Pancreas (tissue), 8 donors: ENCODE results near the gene UBE2L6. TPM values are rescaled to one million over a fixed set of nuclear protein-coding genes. Genes with fewer than 3 reads are reported as not detected.

Experiments used
- polyA plus RNA-seq, 2 donors: library from polyadenylated mRNA; stranded (reverse); fragments of 200-250 nt; gene quantifications; one replicate each; pipeline ENCODE4 v1.2.3, GENCODE V29; 2013
- total RNA-seq, 6 donors: library from RNA; stranded (reverse); fragmentation: NEBNext Ultra II Directional in 4 of 6; extraction: Animal tissue kit (Norgen Biotek cat#: 25700) in 4 of 6; gene quantifications; one replicate each; pipeline versions ENCODE4 v1.2.1 to v1.2.4, GENCODE V29; 2021 to 2023
- donor health status: healthy with polysubstance abuse.
- donor health status: DM: no; HTN: no; CAD: no; lungs with moderate emphysema.
- donor health status: DM: no; HTN: no; CAD: no.
- donor health status: Bipolar disorder and iron deficiency.
- donor health status: DM: yes; HTN: yes; CAD: no.
- donor health status: DM: no; HTN: no; CAD: no.
- donor health status: DM: no; HTN: no; CAD: no.
- donor health status: DM: yes; HTN: yes; CAD: no.

The UBE2L6 gene
- total and polyA plus RNA-seq, 8 donors = 9.6 to 46.4 (median 12.9) TPM

Other genes starting within 250 kb of the UBE2L6 start
- 100 to 1,000 TPM in 1 of 6 donors, 10 to 100 TPM in 5; 63.4 to 109 (median 77.3) TPM for gene TNKS1BP1, start 242.7 kb downstream of the UBE2L6 start, total RNA-seq
- 100 to 1,000 TPM; 111 to 172 TPM for gene TNKS1BP1, start 242.7 kb downstream of the UBE2L6 start, polyA plus RNA-seq
- 10 to 100 TPM; 35.3 to 61.9 (median 45.4) TPM for gene SSRP1, start 231.8 kb downstream of the UBE2L6 start, total RNA-seq
- gene SSRP1, start 231.8 kb downstream of the UBE2L6 start, polyA plus RNA-seq = 10 to 100 TPM; 20.5 to 41.8 TPM
- gene P2RX3, start 229.3 kb downstream of the UBE2L6 start, total RNA-seq = under 1 TPM in 2 of 6 donors, not detected in 4; 0.16 TPM
- under 1 TPM in 1 of 2 donors, not detected in 1; 0.07 TPM for gene P2RX3, start 229.3 kb downstream of the UBE2L6 start, polyA plus RNA-seq
- gene PRG3, start 186.5 kb downstream of the UBE2L6 start, total RNA-seq = not detected
- not detected for gene PRG3, start 186.5 kb downstream of the UBE2L6 start, polyA plus RNA-seq
- not detected for gene PRG2, start 177.0 kb downstream of the UBE2L6 start, total RNA-seq
- gene PRG2, start 177.0 kb downstream of the UBE2L6 start, polyA plus RNA-seq = under 1 TPM; 0.57 to 0.96 TPM
- 10 to 100 TPM in 5 of 6 donors, 1 to 10 TPM in 1; 6.7 to 34.9 (median 10.8) TPM for gene SLC43A3, start 140.6 kb downstream of the UBE2L6 start, total RNA-seq
- 10 to 100 TPM; 16.4 to 18.2 TPM for gene SLC43A3, start 140.6 kb downstream of the UBE2L6 start, polyA plus RNA-seq
- 1 to 10 TPM in 3 of 6 donors, under 1 TPM in 3; 0.55 to 2.7 (median 1.1) TPM for gene RTN4RL2, start 107.1 kb downstream of the UBE2L6 start, total RNA-seq
- gene RTN4RL2, start 107.1 kb downstream of the UBE2L6 start, polyA plus RNA-seq = 1 to 10 TPM; 1.4 to 2.6 TPM
- 100 to 1,000 TPM in 4 of 6 donors, 10 to 100 TPM in 2; 78.3 to 280 (median 137) TPM for gene SLC43A1, start 52.0 kb downstream of the UBE2L6 start, total RNA-seq
- gene SLC43A1, start 52.0 kb downstream of the UBE2L6 start, polyA plus RNA-seq = 100 to 1,000 TPM; 100 to 110 TPM
- gene TIMM10, start 36.9 kb downstream of the UBE2L6 start, total RNA-seq = 10 to 100 TPM; 12.2 to 32.6 (median 21.7) TPM
- gene TIMM10, start 36.9 kb downstream of the UBE2L6 start, polyA plus RNA-seq = 10 to 100 TPM; 15.7 to 25.8 TPM
- gene SMTNL1, start 30.1 kb downstream of the UBE2L6 start, total RNA-seq = not detected
- not detected for gene SMTNL1, start 30.1 kb downstream of the UBE2L6 start, polyA plus RNA-seq
- 100 to 1,000 TPM; 135 to 399 (median 170) TPM for gene SERPING1, start 30.0 kb upstream of the UBE2L6 start, total RNA-seq
- gene SERPING1, start 30.0 kb upstream of the UBE2L6 start, polyA plus RNA-seq = 100 to 1,000 TPM; 292 to 360 TPM
- gene YPEL4, start 82.2 kb upstream of the UBE2L6 start, total RNA-seq = under 1 TPM in 5 of 6 donors, not detected in 1; 0.12 to 0.32 (median 0.25) TPM
- gene YPEL4, start 82.2 kb upstream of the UBE2L6 start, polyA plus RNA-seq = under 1 TPM; 0.38 to 0.68 TPM
- gene CLP1, start 90.1 kb upstream of the UBE2L6 start, total RNA-seq = 1 to 10 TPM; 3.8 to 8.0 (median 6.1) TPM
- 1 to 10 TPM; 3.2 to 7.4 TPM for gene CLP1, start 90.1 kb upstream of the UBE2L6 start, polyA plus RNA-seq
- 10 to 100 TPM; 24.6 to 42.3 (median 32.4) TPM for gene ZDHHC5, start 100.4 kb upstream of the UBE2L6 start, total RNA-seq
- 10 to 100 TPM; 14.9 to 20.1 TPM for gene ZDHHC5, start 100.4 kb upstream of the UBE2L6 start, polyA plus RNA-seq
- 1 to 10 TPM; 2.5 to 6.3 (median 5.6) TPM for gene MED19, start 144.5 kb upstream of the UBE2L6 start, total RNA-seq
- 10 to 100 TPM in 1 of 2 donors, 1 to 10 TPM in 1; 5.1 to 11.5 TPM for gene MED19, start 144.5 kb upstream of the UBE2L6 start, polyA plus RNA-seq
- gene TMX2, start 144.9 kb upstream of the UBE2L6 start, total RNA-seq = 10 to 100 TPM; 19.8 to 38.8 (median 34.1) TPM
- 10 to 100 TPM; 26.9 to 46.4 TPM for gene TMX2, start 144.9 kb upstream of the UBE2L6 start, polyA plus RNA-seq
- 10 to 100 TPM; 32.1 to 65.3 (median 56.0) TPM for gene SELENOH, start 173.8 kb upstream of the UBE2L6 start, total RNA-seq
- gene SELENOH, start 173.8 kb upstream of the UBE2L6 start, polyA plus RNA-seq = 10 to 100 TPM; 62.9 to 96.4 TPM
- not detected for gene BTBD18, start 184.1 kb upstream of the UBE2L6 start, total RNA-seq
- under 1 TPM in 1 of 2 donors, not detected in 1; 0.05 TPM for gene BTBD18, start 184.1 kb upstream of the UBE2L6 start, polyA plus RNA-seq
- gene CTNND1, start 194.1 kb upstream of the UBE2L6 start, total RNA-seq = 100 to 1,000 TPM; 113 to 203 (median 131) TPM
- gene CTNND1, start 194.1 kb upstream of the UBE2L6 start, polyA plus RNA-seq = 10 to 100 TPM; 42.7 to 73.1 TPM